ENCODE results near the gene CLIC1. TPM values are rescaled to one million over a fixed set of nuclear protein-coding genes. Genes with fewer than 3 reads are reported as not detected.

Gene CLIC1
- polyA plus RNA-seq, 2 of the 4 experiments (the other 2 are of a cell fraction), result 249 to 346 TPM

DNA sequence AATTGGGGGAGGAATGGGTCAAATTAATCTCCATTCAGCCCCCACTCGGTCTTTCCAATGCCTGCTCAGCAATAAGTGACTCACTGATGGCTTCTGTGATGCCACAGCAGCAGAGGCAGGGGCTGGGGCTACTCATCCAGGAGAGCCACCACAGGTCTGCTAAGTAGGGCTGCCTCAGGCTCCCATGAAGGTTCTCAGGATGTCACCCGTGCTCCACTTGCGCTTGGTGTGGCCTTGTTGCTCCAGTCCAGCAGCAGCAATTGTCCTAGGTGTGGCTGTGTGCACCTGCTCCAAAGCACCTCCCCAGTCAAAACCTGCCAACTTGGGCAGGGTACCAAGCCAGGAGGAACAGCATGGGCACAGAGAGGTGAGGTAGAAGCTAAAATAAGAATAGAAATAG, 14.2 kb downstream of the CLIC1 start (continued):
- TF ChIP-seq CTCF (IDR thresholded peaks at IDR 0.05) (no peak), EHF (CRISPR knock-in tag; IDR thresholded peaks at IDR 0.05) (no peak), ZFP36 (IDR thresholded peaks at IDR 0.05; ENCODE audit: borderline replicate concordance, partially characterized antibody) (no peak)
- TF ChIP-seq, protein P1, sequence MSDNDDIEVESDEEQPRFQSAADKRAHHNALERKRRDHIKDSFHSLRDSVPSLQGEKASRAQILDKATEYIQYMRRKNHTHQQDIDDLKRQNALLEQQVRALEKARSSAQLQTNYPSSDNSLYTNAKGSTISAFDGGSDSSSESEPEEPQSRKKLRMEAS (IDR thresholded peaks at IDR 0.05), result no peak

DNA sequence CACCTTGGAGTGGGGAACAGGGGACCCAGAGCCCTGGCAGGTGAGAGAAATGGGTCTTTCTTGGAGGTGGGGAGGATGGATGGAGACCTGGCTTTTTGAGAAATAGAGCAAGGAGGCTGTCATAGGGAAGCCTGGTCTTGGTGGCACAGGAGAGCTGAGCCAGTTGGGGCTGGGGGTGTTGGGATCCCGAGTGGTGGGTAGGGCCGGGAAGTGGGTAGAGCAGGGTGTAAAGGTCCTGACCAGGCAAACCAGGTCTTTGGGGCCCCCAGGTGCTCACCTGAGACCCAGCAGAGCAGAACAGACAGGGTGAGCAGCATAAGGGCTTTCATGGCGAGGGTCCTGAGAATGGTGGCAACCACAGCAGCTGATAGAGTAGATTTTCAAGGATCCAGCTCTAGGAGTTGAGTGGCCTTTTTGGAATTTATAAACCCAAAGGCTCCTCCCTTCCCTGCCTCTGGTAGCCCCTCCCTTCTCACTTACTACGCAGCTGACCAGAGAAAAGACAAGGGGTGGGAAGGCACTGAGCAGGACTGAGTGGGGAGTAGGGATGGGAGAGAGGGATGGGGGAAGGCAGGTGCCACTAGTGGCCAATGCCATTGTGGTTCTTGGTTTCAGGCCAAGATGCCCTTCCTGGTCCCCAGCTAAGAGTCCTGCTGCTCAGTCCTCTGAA, 14.8 kb downstream of the CLIC1 start, which contains the start of gene LY6G6C:
Gene LY6G6C (minus strand): TSS at position 396 of the 670 bp plus-strand sequence. CDS start 67 bp downstream, at position 329.
- no peak for ATAC-seq
- 54% methylated on average over 4 of the region's 4 CpGs for WGBS (ENCODE audit: missing lambda C conversion rate)
- Histone ChIP-seq H3K9me3 (no peaks in the 10 kb centered on the region), H3K27ac (no peak within 1 kb of the TSS), H3K4me3 (no peak within 1 kb of the TSS), H3K4me1 (no peaks in the 10 kb centered on the region), H3K4me2 (no peak within 1 kb of the TSS)
- TF ChIP-seq PBX3 (IDR thresholded peaks at IDR 0.05), result no peak
- TF ChIP-seq, protein P2, sequence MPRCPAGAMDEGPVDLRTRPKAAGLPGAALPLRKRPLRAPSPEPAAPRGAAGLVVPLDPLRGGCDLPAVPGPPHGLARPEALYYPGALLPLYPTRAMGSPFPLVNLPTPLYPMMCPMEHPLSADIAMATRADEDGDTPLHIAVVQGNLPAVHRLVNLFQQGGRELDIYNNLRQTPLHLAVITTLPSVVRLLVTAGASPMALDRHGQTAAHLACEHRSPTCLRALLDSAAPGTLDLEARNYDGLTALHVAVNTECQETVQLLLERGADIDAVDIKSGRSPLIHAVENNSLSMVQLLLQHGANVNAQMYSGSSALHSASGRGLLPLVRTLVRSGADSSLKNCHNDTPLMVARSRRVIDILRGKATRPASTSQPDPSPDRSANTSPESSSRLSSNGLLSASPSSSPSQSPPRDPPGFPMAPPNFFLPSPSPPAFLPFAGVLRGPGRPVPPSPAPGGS (IDR thresholded peaks at IDR 0.05), result no peak
- no peak for TF ChIP-seq POLR2A (IDR thresholded peaks at IDR 0.05; ENCODE audit: low read length)
- TF ChIP-seq NFE2L2 (conservative IDR thresholded peaks at IDR 0.05; ENCODE audit: low read length), result no peak
- CTCF ChIA-PET, result interaction anchor here (0.9 to 1.6 kb wide), 3 partner anchors 9 to 109 kb away, joined by 3 to 6 read pairs (median 3); no protein-coding TSS in a partner anchor
- DNase-seq (ENCODE audit: low read depth in 1 of 2, low spot score in 1 of 2), result no peak
- no peak for FAIRE-seq
- POLR2A ChIA-PET, result no interaction called here

DNA sequence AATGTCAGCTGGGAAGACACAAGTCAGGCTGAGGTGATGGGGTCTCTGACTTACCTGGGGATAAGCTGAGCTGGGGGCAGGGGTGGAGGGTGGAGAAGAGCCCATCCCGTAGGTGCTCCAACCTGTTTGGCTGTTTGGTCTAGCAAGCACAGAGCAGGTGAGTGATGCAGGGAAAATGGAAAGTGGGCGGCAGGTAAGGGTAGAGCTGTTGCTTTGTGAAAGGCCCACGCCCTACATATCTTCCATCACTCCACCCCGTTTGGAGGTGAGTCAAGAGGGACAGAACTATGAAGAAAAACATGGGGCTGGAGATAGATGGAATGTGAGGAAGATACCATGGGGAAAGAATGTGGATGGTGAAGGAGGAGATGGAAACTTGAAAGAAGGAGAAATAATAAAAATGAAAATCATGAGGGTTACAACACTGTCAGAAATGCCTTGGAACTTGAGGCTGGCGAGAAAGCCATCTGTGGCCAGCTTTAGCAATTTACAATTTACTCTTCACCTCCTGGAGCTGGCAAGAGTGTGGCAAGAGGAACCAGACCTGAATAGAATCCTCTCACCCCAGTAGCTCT, 16.0 kb downstream of the CLIC1 start:
- no peak for TF ChIP-seq HOXB13 (CRISPR knock-in tag; IDR thresholded peaks at IDR 0.05; ENCODE audit: low read depth)
- ATAC-seq (no peak), FAIRE-seq (no peak), DNase-seq (ENCODE audit: low read depth in 1 of 2, low spot score in 1 of 2) (no peak)
- 65% methylated on average over 5 of the region's 5 CpGs for WGBS (ENCODE audit: missing lambda C conversion rate)
- ChIA-PET POLR2A (no interaction called here), CTCF (interaction anchor here (0.6 kb wide), 2 partner anchors 83 to 371 kb away, joined by 3 to 4 read pairs; no protein-coding TSS in a partner anchor)
- Histone ChIP-seq H3K4me2 (no peak overlapping the region), H3K9me3 (no peaks in the 10 kb centered on the region), H3K4me3 (no peak overlapping the region), H3K4me1 (no peaks in the 10 kb centered on the region), H3K27ac (no peak overlapping the region)

DNA sequence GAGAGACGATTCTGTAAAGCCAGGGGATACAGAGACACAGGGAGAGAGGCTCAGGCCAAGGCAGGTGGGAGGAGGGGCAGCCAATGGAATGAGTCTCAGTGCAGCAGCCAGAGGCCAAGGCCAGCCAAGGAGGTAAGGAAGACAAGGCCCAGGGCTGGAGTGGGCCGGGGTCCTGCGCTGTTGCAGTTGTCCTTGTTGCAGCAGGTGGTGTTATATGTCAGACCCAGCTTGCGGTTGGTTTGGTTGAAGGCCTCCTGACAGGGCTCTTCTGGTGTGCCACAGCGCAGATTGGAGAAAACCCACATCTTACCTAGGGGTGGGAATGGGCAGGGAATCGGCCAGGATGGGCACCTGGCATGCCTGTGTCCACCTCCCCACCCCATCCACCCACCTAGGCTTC, 17.3 kb downstream of the CLIC1 start:
- ChIA-PET POLR2A (no interaction called here), CTCF (no interaction called here)
- FAIRE-seq (no peak), ATAC-seq (no peak), DNase-seq (ENCODE audit: low read depth in 1 of 2, low spot score in 1 of 2) (no peak)
- H3K27ac ChIP-seq, result no peak overlapping the region
- 65% methylated on average over 6 of the region's 6 CpGs for WGBS (ENCODE audit: missing lambda C conversion rate)
- no peak overlapping the region for H3K4me3 ChIP-seq
- no peaks in the 10 kb centered on the region for H3K4me1 ChIP-seq
- H3K4me2 ChIP-seq, result no peak overlapping the region
- H3K9me3 ChIP-seq, result no peaks in the 10 kb centered on the region
- TF ChIP-seq ZFP36 (IDR thresholded peaks at IDR 0.05; ENCODE audit: borderline replicate concordance, partially characterized antibody) (no peak), PBX3 (IDR thresholded peaks at IDR 0.05) (no peak), HEYL (CRISPR knock-in tag; IDR thresholded peaks at IDR 0.05) (no peak), NR3C1 (IDR thresholded peaks at IDR 0.05) (no peak), HES2 (IDR thresholded peaks at IDR 0.05) (no peak), NFE2L2 (conservative IDR thresholded peaks at IDR 0.05; ENCODE audit: low read length) (no peak), RFX5 (IDR thresholded peaks at IDR 0.05) (no peak), POLR2AphosphoS2 (conservative IDR thresholded peaks at IDR 0.05; ENCODE audit: low read length) (no peak), GATA3 (IDR thresholded peaks at IDR 0.05; ENCODE audit: borderline replicate concordance) (no peak), EP300 (IDR thresholded peaks at IDR 0.05) (no peak), ELK1 (IDR thresholded peaks at IDR 0.05; ENCODE audit: low read depth, low read length) (no peak), TFCP2L1 (CRISPR knock-in tag; IDR thresholded peaks at IDR 0.05) (no peak), POLR2A (IDR thresholded peaks at IDR 0.05; ENCODE audit: low read length) (no peak)
- TF ChIP-seq, protein P2 (IDR thresholded peaks at IDR 0.05), result no peak
- TF ChIP-seq, protein P3, sequence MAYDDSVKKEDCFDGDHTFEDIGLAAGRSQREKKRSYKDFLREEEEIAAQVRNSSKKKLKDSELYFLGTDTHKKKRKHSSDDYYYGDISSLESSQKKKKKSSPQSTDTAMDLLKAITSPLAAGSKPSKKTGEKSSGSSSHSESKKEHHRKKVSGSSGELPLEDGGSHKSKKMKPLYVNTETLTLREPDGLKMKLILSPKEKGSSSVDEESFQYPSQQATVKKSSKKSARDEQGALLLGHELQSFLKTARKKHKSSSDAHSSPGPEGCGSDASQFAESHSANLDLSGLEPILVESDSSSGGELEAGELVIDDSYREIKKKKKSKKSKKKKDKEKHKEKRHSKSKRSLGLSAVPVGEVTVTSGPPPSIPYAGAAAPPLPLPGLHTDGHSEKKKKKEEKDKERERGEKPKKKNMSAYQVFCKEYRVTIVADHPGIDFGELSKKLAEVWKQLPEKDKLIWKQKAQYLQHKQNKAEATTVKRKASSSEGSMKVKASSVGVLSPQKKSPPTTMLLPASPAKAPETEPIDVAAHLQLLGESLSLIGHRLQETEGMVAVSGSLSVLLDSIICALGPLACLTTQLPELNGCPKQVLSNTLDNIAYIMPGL (CRISPR knock-in tag; IDR thresholded peaks at IDR 0.05; ENCODE audit: borderline replicate concordance), result no peak

Data from A549 (cell line).